Ishikawa (cell line): ENCODE results near the gene CNIH1.

Experiments
- CEBPB ChIP-seq: IDR thresholded peaks from 2 replicates; pipeline ENCODE4 v1.6.1; 2012
- EP300 ChIP-seq: IDR thresholded peaks from 2 replicates; pipeline ENCODE4 v1.6.1; 2012; ENCODE audit warnings: borderline replicate concordance
- RAD21 ChIP-seq: IDR thresholded peaks from 2 replicates; pipeline ENCODE4 v1.6.1; 2012; ENCODE audit warnings: low read depth

DNA sequence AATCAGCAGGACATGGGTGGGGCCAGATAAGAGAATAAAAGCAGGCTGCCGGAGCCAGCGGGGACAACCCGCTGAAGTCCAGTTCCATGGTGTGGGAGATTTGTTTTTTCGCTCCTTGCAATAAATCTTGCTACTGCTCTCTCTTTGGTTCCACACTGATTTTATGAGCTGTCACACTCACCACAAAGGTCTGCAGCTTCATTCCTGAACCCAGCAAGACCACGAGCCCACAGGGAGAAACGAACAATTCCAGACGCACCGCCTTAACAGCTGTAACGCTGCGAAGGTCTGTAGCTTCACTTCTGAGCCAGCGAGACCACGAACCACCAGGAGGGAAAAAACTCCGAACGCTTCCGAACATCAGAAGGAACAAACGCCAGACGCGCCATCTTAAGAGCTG, 2.8 kb upstream of the CNIH1 start:
- no peak for TF ChIP-seq EP300
- TF ChIP-seq RAD21, result no peak
- no peak for TF ChIP-seq CEBPB
